GM18868 (cell line): ENCODE data around the gene ITSN1.
"Not testable (repeated sequence)": the region's sequence is repeated elsewhere in the genome, so short reads cannot be mapped to it uniquely, and the experiment has no call there.

ENCODE experiments used
- ATAC-seq: cut with Tn5 transposase; IDR thresholded peaks from one replicate; pipeline ENCODE4 v1.9.1; 2021; ENCODE audit warnings: mild to moderate bottlenecking, moderate library complexity; ENCODE audit not compliant: unreplicated experiment

ITSN1 gene

GRCh38 chr21:33767236-33767635, 124.9 kb downstream of the ITSN1 start:
- ATAC-seq: no peak

GRCh38 chr21:33767960-33768359, 125.7 kb downstream of the ITSN1 start:
- ATAC-seq: no peak

GRCh38 chr21:33769057-33769456, 126.8 kb downstream of the ITSN1 start:
- ATAC-seq: no peak

- no peak for ATAC-seq
Measured at GRCh38 chr21:33770542-33770941, 128.2 kb downstream of the ITSN1 start.

GRCh38 chr21:33771976-33772375, 129.7 kb downstream of the ITSN1 start:
- no peak for ATAC-seq

- ATAC-seq: no peak
Measured at GRCh38 chr21:33774551-33774950, 132.2 kb downstream of the ITSN1 start.

GRCh38 chr21:33775100-33775828, 133.0 kb downstream of the ITSN1 start:
- ATAC-seq: no peak

GRCh38 chr21:33780631-33781030, 138.3 kb downstream of the ITSN1 start:
- ATAC-seq: no peak

- ATAC-seq: no peak
Measured at GRCh38 chr21:33781121-33781520, 138.8 kb downstream of the ITSN1 start.

GRCh38 chr21:33783187-33783979, 141.1 kb downstream of the ITSN1 start:
- ATAC-seq: no peak

GRCh38 chr21:33787431-33787830, 145.1 kb downstream of the ITSN1 start:
- no peak for ATAC-seq

GRCh38 chr21:33788438-33788837, 146.1 kb downstream of the ITSN1 start:
- not testable (repeated sequence) for ATAC-seq

- no peak for ATAC-seq
Measured at GRCh38 chr21:33789697-33790096, 147.4 kb downstream of the ITSN1 start.

GRCh38 chr21:33791073-33791472, 148.8 kb downstream of the ITSN1 start:
- ATAC-seq: no peak

- no peak for ATAC-seq
Measured at GRCh38 chr21:33794596-33794995, 152.3 kb downstream of the ITSN1 start.

GRCh38 chr21:33797565-33797964, 155.3 kb downstream of the ITSN1 start:
- ATAC-seq: no peak

GRCh38 chr21:33799378-33800090, 157.2 kb downstream of the ITSN1 start:
- ATAC-seq: no peak

GRCh38 chr21:33800753-33801423, 158.6 kb downstream of the ITSN1 start:
- no peak for ATAC-seq

- no peak for ATAC-seq
Measured at GRCh38 chr21:33801424-33802405, 159.4 kb downstream of the ITSN1 start.

GRCh38 chr21:33802481-33802880, 160.2 kb downstream of the ITSN1 start:
- ATAC-seq: no peak
